Skin of body (tissue), 2 donors: Measurements from ENCODE around the gene GSG1L. TPM values are rescaled to one million over a fixed set of nuclear protein-coding genes. Genes with fewer than 3 reads are reported as not detected.

Experiments
- DNase-seq: peaks from one replicate; lab custom pipeline; 2025; lab: John Stamatoyannopoulos, UW
- total RNA-seq: library from RNA; depleted of rRNA; stranded (reverse); fragments of >200 nt; gene quantifications from one replicate; pipeline ENCODE4 v1.2.3, GENCODE V29; 2014

Gene GSG1L
- total RNA-seq, 1 donor from 2014 or later: 0.69 TPM

GRCh38 chr16:28064706-28065249 lies 1.3 kb upstream of the GSG1L start:
- DNase-seq: no peak

GRCh38 chr16:28064150-28064549 lies 636 bp upstream of the GSG1L start:
- no peak for DNase-seq

GRCh38 chr16:28062847-28063521 lies 530 bp downstream of the GSG1L start:
- no peak for DNase-seq

- DNase-seq: no peak
These were observed 1.2 kb downstream of the GSG1L start for GRCh38 chr16:28062261-28062846.

- DNase-seq: no peak
These were observed 2.0 kb downstream of the GSG1L start for GRCh38 chr16:28061352-28062101.

- no peak for DNase-seq
These were observed 3.5 kb downstream of the GSG1L start for GRCh38 chr16:28059841-28060575.

- DNase-seq: no peak
These were observed 4.5 kb downstream of the GSG1L start for GRCh38 chr16:28058839-28059589.

GRCh38 chr16:28057949-28058348 lies 5.6 kb downstream of the GSG1L start:
- DNase-seq: no peak

- no peak for DNase-seq
These were observed 10.1 kb downstream of the GSG1L start for GRCh38 chr16:28053461-28053860.

- DNase-seq: no peak
These were observed 11.0 kb downstream of the GSG1L start for GRCh38 chr16:28052274-28053128.

GRCh38 chr16:28051486-28051885 lies 12.0 kb downstream of the GSG1L start:
- no peak for DNase-seq

- no peak for DNase-seq
These were observed 20.7 kb downstream of the GSG1L start for GRCh38 chr16:28042811-28043210.

GRCh38 chr16:28041615-28042014 lies 21.9 kb downstream of the GSG1L start:
- DNase-seq: no peak

- DNase-seq: no peak
These were observed 23.5 kb downstream of the GSG1L start for GRCh38 chr16:28040039-28040438.

GRCh38 chr16:28039493-28039892 lies 24.0 kb downstream of the GSG1L start:
- no peak for DNase-seq

- no peak for DNase-seq
These were observed 25.1 kb downstream of the GSG1L start for GRCh38 chr16:28038409-28038808.

GRCh38 chr16:28035866-28036393 lies 27.6 kb downstream of the GSG1L start:
- DNase-seq: no peak

- no peak for DNase-seq
These were observed 29.6 kb downstream of the GSG1L start for GRCh38 chr16:28033870-28034269.

GRCh38 chr16:28029387-28030002 lies 34.0 kb downstream of the GSG1L start:
- no peak for DNase-seq
